IPS-18c (cell line): Measurements from ENCODE around the gene CDK5RAP3.

Source experiments
- H3K4me3 ChIP-seq: 2 replicates; pipeline ENCODE4 v1.7.0; 2013; ENCODE audit warnings: low read depth, mild to moderate bottlenecking, low read length, moderate library complexity; ENCODE audit not compliant: insufficient read depth
- H3K9me3 ChIP-seq: one replicate; pipeline ENCODE4 v1.6.1; 2013; ENCODE audit warnings: mild to moderate bottlenecking, low read length, moderate library complexity; ENCODE audit not compliant: control insufficient read depth, insufficient read depth

Gene CDK5RAP3

GRCh38 chr17:47945529-47946508 lies 25.1 kb upstream of the CDK5RAP3 start:
- H3K9me3 ChIP-seq, result no peaks in the 10 kb centered on the region
- H3K4me3 ChIP-seq, result no peak overlapping the region

GRCh38 chr17:47946516-47946915 lies 24.4 kb upstream of the CDK5RAP3 start:
- Histone ChIP-seq H3K9me3 (no peaks in the 10 kb centered on the region), H3K4me3 (no peak overlapping the region)

- no peak overlapping the region for H3K4me3 ChIP-seq
- H3K9me3 ChIP-seq, result no peaks in the 10 kb centered on the region
Observed at GRCh38 chr17:47946929-47947397, 23.9 kb upstream of the CDK5RAP3 start.

GRCh38 chr17:47948706-47949196 lies 22.2 kb upstream of the CDK5RAP3 start:
- Histone ChIP-seq H3K9me3 (no peaks in the 10 kb centered on the region), H3K4me3 (no peak overlapping the region)

GRCh38 chr17:47949197-47949759 lies 21.6 kb upstream of the CDK5RAP3 start:
- Histone ChIP-seq H3K9me3 (no peaks in the 10 kb centered on the region), H3K4me3 (no peak overlapping the region; the same call in 1 of the 2 replicates)

- Histone ChIP-seq H3K4me3 (no peak overlapping the region), H3K9me3 (no peaks in the 10 kb centered on the region)
Observed at GRCh38 chr17:47949946-47950345, 21.0 kb upstream of the CDK5RAP3 start.

- no peaks in the 10 kb centered on the region for H3K9me3 ChIP-seq
- H3K4me3 ChIP-seq, result no peak overlapping the region
Observed at GRCh38 chr17:47950448-47950847, 20.5 kb upstream of the CDK5RAP3 start.

- Histone ChIP-seq H3K9me3 (no peaks in the 10 kb centered on the region), H3K4me3 (no peak overlapping the region)
Observed at GRCh38 chr17:47952171-47953021, 18.5 kb upstream of the CDK5RAP3 start.

GRCh38 chr17:47953909-47954308 lies 17.0 kb upstream of the CDK5RAP3 start:
- Histone ChIP-seq H3K4me3 (no peak overlapping the region), H3K9me3 (no peaks in the 10 kb centered on the region)

GRCh38 chr17:47955497-47956461 lies 15.1 kb upstream of the CDK5RAP3 start:
- no peak overlapping the region for H3K4me3 ChIP-seq
- H3K9me3 ChIP-seq, result no peaks in the 10 kb centered on the region

GRCh38 chr17:47956791-47957590 lies 13.9 kb upstream of the CDK5RAP3 start:
- Histone ChIP-seq H3K9me3 (no peaks in the 10 kb centered on the region), H3K4me3 (peak overlapping the region; percentile 25)

GRCh38 chr17:47957591-47958490 lies 13.1 kb upstream of the CDK5RAP3 start, which contains the start of gene PRR15L:
PRR15L (minus strand) TSS chr17:47957883; CDS start chr17:47953234, 4,649 bp downstream.
- peak within 1 kb of the TSS; percentile 25 for H3K4me3 ChIP-seq
- H3K9me3 ChIP-seq, result no peaks in the 10 kb centered on the region

- Histone ChIP-seq H3K9me3 (no peaks in the 10 kb centered on the region), H3K4me3 (no peak overlapping the region)
Observed at GRCh38 chr17:47959825-47960655, 10.9 kb upstream of the CDK5RAP3 start.

GRCh38 chr17:47961406-47961805 lies 9.5 kb upstream of the CDK5RAP3 start:
- Histone ChIP-seq H3K9me3 (no peaks in the 10 kb centered on the region), H3K4me3 (no peak overlapping the region)
